Sigmoid colon (tissue), 3 donors: ENCODE results near the gene DDX39B.

ENCODE experiments used
- CTCF ChIP-seq, 4 experiments: fragments of 450-650 bp in 3 of 4; fragments of 200-600 bp in 1 of 4; IDR thresholded peaks; one replicate each; pipeline ENCODE4 v1.5.1; 2016 to 2019; ENCODE audit warnings: antibody characterized with exemption in 4 of 4, mild to moderate bottlenecking in 3 of 4, moderate library complexity in 2 of 4
- POLR2A ChIP-seq, 2 donors: fragments of 450-650 bp; IDR thresholded peaks; one replicate each; pipeline ENCODE4 v1.6.1; 2016; ENCODE audit warnings: antibody characterized with exemption in 2 of 2, mild to moderate bottlenecking in 2 of 2, moderate library complexity in 2 of 2

- no peak for TF ChIP-seq CTCF (IDR thresholded peaks at IDR 0.05)
- no peak for TF ChIP-seq POLR2A (IDR thresholded peaks at IDR 0.05)
Observed at GRCh38 chr6:31557443-31558317, 15.9 kb upstream of the DDX39B start.
